DOHH2 (cell line): ENCODE data around the gene SMTN.

Experiments used
- H3F3A ChIP-seq: fragments of 200-600 bp; sonication (generic), shearing (Covaris generic); 2 replicates; pipeline ENCODE4 v1.6.0; 2016; ENCODE audit warnings: antibody characterized with exemption, mild to moderate bottlenecking; ENCODE audit not compliant: control insufficient read depth, insufficient read depth
- H3K27ac ChIP-seq: fragments of 200-600 bp; sonication (generic); 2 replicates; pipeline ENCODE4 v1.5.1; 2014; ENCODE audit warnings: low read depth, mild to moderate bottlenecking, low read length, moderate library complexity
- H3K27me3 ChIP-seq: fragments of 200-600 bp; sonication (generic); 2 replicates; pipeline ENCODE4 v1.6.1; 2014; ENCODE audit warnings: mild to moderate bottlenecking, low read length, mixed read lengths; ENCODE audit not compliant: control insufficient read depth
- H3K36me3 ChIP-seq: fragments of 200-600 bp; sonication (generic); 2 replicates; pipeline ENCODE4 v1.6.1; 2014; ENCODE audit warnings: mild to moderate bottlenecking, low read length, moderate library complexity, mixed read lengths; ENCODE audit not compliant: control insufficient read depth
- H3K4me1 ChIP-seq: fragments of 200-600 bp; sonication (generic); 2 replicates; pipeline ENCODE4 v1.6.1; 2014; ENCODE audit warnings: mild to moderate bottlenecking, low read length, mixed read lengths; ENCODE audit not compliant: control insufficient read depth
- H3K4me2 ChIP-seq: fragments of 200-600 bp; sonication (generic); 2 replicates; pipeline ENCODE4 v1.6.0; 2014; ENCODE audit warnings: mild to moderate bottlenecking, low read length, moderate library complexity
- H3K4me3 ChIP-seq: fragments of 200-600 bp; sonication (generic); 2 replicates; pipeline ENCODE4 v1.5.1; 2014; ENCODE audit warnings: mild to moderate bottlenecking, low read length, mixed read lengths
- H3K79me2 ChIP-seq: fragments of 200-600 bp; sonication (generic); 2 replicates; pipeline ENCODE4 v1.6.1; 2014; ENCODE audit warnings: mild to moderate bottlenecking, low read length, mixed read lengths; ENCODE audit not compliant: control insufficient read depth
- H3K9me2 ChIP-seq: fragments of 200-600 bp; sonication (generic); replicated peaks from 2 replicates; pipeline ENCODE4 v1.6.1; 2014; ENCODE audit warnings: mild to moderate bottlenecking, low read length, mixed read lengths; ENCODE audit not compliant: control insufficient read depth
- H3K9me3 ChIP-seq: fragments of 200-600 bp; sonication (generic); 2 replicates; pipeline ENCODE4 v1.6.1; 2014; ENCODE audit warnings: antibody characterized with exemption, low read length, mixed read lengths; ENCODE audit not compliant: control insufficient read depth, insufficient read depth
- H4K20me1 ChIP-seq: fragments of 200-600 bp; sonication (generic); 2 replicates; pipeline ENCODE4 v1.6.0; 2014; ENCODE audit warnings: low read depth, mild to moderate bottlenecking, antibody characterized with exemption, low read length, moderate library complexity; ENCODE audit not compliant: control insufficient read depth, insufficient read depth
- EZH2phosphoT487 ChIP-seq: fragments of 200-600 bp; sonication (generic); IDR thresholded peaks from 2 replicates; pipeline ENCODE4 v1.6.1; 2017; ENCODE audit warnings: borderline replicate concordance, mild to moderate bottlenecking, antibody characterized with exemption, low read length, moderate library complexity, mixed read lengths
- TF ChIP-seq, protein P1 (sequence below): fragments of 200-600 bp; sonication (generic); IDR thresholded peaks from one replicate; pipeline ENCODE4 v1.5.1; 2014; ENCODE audit warnings: antibody characterized with exemption, mild to moderate bottlenecking, low read depth, low read length; ENCODE audit not compliant: poor library complexity, severe bottlenecking

The SMTN gene

DNA sequence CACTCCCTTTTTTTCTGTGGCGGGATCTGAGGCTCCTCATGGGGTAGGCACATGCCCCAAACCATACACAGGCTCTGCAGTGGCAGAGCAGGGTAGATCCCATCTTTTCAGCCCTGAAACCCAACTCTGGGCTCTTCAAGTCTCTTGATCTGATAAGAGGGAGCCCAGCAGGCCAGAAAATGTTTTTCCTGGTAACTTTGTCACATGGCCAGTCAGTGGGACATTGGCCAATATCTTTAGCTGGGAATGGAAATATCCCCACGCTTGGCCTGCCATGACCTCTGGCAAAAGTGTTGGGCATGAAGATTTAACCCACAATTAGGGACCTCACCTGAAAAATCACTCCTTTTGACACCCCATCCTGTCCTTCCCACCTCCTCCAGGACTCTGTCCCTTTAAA is 49.8 kb downstream of the SMTN start:
- no peak overlapping the region for H3K27ac ChIP-seq
- no peak for TF ChIP-seq EZH2phosphoT487
- TF ChIP-seq, protein P1, sequence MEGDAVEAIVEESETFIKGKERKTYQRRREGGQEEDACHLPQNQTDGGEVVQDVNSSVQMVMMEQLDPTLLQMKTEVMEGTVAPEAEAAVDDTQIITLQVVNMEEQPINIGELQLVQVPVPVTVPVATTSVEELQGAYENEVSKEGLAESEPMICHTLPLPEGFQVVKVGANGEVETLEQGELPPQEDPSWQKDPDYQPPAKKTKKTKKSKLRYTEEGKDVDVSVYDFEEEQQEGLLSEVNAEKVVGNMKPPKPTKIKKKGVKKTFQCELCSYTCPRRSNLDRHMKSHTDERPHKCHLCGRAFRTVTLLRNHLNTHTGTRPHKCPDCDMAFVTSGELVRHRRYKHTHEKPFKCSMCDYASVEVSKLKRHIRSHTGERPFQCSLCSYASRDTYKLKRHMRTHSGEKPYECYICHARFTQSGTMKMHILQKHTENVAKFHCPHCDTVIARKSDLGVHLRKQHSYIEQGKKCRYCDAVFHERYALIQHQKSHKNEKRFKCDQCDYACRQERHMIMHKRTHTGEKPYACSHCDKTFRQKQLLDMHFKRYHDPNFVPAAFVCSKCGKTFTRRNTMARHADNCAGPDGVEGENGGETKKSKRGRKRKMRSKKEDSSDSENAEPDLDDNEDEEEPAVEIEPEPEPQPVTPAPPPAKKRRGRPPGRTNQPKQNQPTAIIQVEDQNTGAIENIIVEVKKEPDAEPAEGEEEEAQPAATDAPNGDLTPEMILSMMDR = no peak
- H3F3A ChIP-seq = no peaks in the 10 kb centered on the region
- H3K9me2 ChIP-seq = no peaks in the 10 kb centered on the region
- no peaks in the 10 kb centered on the region for H3K27me3 ChIP-seq
- peaks cover 9% of the 10 kb centered on the region for H3K4me1 ChIP-seq
- H3K4me3 ChIP-seq = no peak overlapping the region
- no peaks in the 10 kb centered on the region for H3K9me3 ChIP-seq
- no peaks in the 10 kb centered on the region for H4K20me1 ChIP-seq
- no peaks in the 10 kb centered on the region for H3K79me2 ChIP-seq
- no peaks in the 10 kb centered on the region for H3K36me3 ChIP-seq
- no peak overlapping the region for H3K4me2 ChIP-seq

DNA sequence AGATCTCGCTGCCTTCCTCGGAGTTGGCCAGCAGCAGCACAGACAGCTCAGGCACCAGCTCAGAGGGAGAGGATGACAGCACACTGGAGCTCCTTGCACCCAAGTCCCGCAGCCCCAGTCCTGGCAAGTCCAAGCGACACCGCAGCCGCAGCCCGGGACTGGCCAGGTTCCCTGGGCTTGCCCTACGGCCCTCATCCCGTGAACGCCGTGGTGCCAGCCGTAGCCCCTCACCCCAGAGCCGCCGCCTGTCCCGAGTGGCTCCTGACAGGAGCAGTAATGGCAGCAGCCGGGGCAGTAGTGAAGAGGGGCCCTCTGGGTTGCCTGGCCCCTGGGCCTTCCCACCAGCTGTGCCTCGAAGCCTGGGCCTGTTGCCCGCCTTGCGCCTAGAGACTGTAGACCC is 52.8 kb downstream of the SMTN start:
- no peaks in the 10 kb centered on the region for H3K79me2 ChIP-seq
- no peaks in the 10 kb centered on the region for H3F3A ChIP-seq
- H3K27ac ChIP-seq = no peak overlapping the region
- no peaks in the 10 kb centered on the region for H3K27me3 ChIP-seq
- no peaks in the 10 kb centered on the region for H4K20me1 ChIP-seq
- no peaks in the 10 kb centered on the region for H3K36me3 ChIP-seq
- no peaks in the 10 kb centered on the region for H3K9me3 ChIP-seq
- TF ChIP-seq, protein P1 = no peak
- TF ChIP-seq EZH2phosphoT487 = no peak
- no peak overlapping the region for H3K4me3 ChIP-seq
- no peak overlapping the region for H3K4me2 ChIP-seq
- no peaks in the 10 kb centered on the region for H3K9me2 ChIP-seq
- no peaks in the 10 kb centered on the region for H3K4me1 ChIP-seq

- no peaks in the 10 kb centered on the region for H3K4me1 ChIP-seq
- H3K4me3 ChIP-seq = no peak overlapping the region
- H3K9me2 ChIP-seq = no peaks in the 10 kb centered on the region
- H4K20me1 ChIP-seq = no peaks in the 10 kb centered on the region
- H3K9me3 ChIP-seq = no peaks in the 10 kb centered on the region
- H3F3A ChIP-seq = no peaks in the 10 kb centered on the region
- H3K4me2 ChIP-seq = no peak overlapping the region
- no peaks in the 10 kb centered on the region for H3K79me2 ChIP-seq
- TF ChIP-seq, protein P1 = no peak
- no peak for TF ChIP-seq EZH2phosphoT487
- no peaks in the 10 kb centered on the region for H3K27me3 ChIP-seq
- H3K36me3 ChIP-seq = no peaks in the 10 kb centered on the region
- H3K27ac ChIP-seq = no peak overlapping the region
Measured at GRCh38 chr22:31134688-31135087, 53.6 kb downstream of the SMTN start.

DNA sequence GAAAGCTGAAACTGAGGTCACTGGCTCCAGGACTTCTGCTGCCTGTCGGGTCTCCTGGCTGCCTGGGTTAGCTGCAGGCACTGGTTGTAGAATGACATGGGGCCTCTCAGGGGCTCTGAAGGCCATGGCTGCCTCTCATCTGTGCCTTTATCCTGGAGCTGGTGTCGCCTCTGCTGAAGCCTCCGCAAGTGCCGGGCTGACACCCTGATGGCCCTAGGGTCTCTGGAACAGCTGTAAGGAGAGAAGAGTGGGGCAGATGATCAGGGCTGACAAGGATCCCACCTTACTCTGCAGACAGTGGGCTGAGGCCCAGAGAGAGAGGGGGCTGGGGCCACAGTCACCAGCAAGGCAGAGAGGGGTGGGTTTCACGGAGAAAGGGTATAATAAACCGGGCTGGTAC is 54.6 kb downstream of the SMTN start:
- Histone ChIP-seq H3K4me1 (no peaks in the 10 kb centered on the region), H4K20me1 (no peaks in the 10 kb centered on the region), H3K27ac (no peak overlapping the region), H3K9me2 (no peaks in the 10 kb centered on the region), H3K79me2 (no peaks in the 10 kb centered on the region), H3K4me3 (no peak overlapping the region), H3K4me2 (no peak overlapping the region), H3K27me3 (no peaks in the 10 kb centered on the region), H3K36me3 (no peaks in the 10 kb centered on the region), H3K9me3 (no peaks in the 10 kb centered on the region), H3F3A (no peaks in the 10 kb centered on the region)
- TF ChIP-seq EZH2phosphoT487 = no peak
- TF ChIP-seq, protein P1 = no peak
